HEK293 (cell line): ENCODE results near the gene CHMP1A.

Source experiments
- CTCF ChIA-PET: fragments of 350-600 bp; formaldehyde crosslinking; extraction: SDS; loops from one replicate; lab custom pipeline; 2021; ENCODE audit warnings: antibody characterized with exemption; lab: Yijun Ruan, JAX
- POLR2A ChIA-PET: fragments of 300-600 bp; formaldehyde crosslinking; extraction: SDS; loops from one replicate; lab custom pipeline; 2020; ENCODE audit warnings: antibody characterized with exemption, inconsistent platforms; lab: Yijun Ruan, JAX
- H3K27ac ChIP-seq: fragments of 200-500 bp; sonication (Bioruptor generic); 2 replicates; pipeline ENCODE4 v1.5.1; 2014; ENCODE audit warnings: low read depth, low read length, control low read depth, inconsistent platforms; ENCODE audit errors: extremely low read depth
- H3K36me3 ChIP-seq, 2 experiments: fragments of 200-500 bp in 1 of 2; sonication (Bioruptor generic) in 1 of 2; 1 replicate in 1 of 2; 2 replicates in 1 of 2; pipeline ENCODE4 v1.5.1; 2014 to 2017; ENCODE audit warnings: inconsistent platforms in 2 of 2, low read length in 2 of 2; ENCODE audit not compliant: control insufficient read depth in 2 of 2, insufficient read depth in 1 of 2
- H3K4me1 ChIP-seq: fragments of 200-500 bp; sonication (Bioruptor generic); 2 replicates; pipeline ENCODE4 v1.5.1; 2014; ENCODE audit warnings: mild to moderate bottlenecking, low read length, inconsistent platforms; ENCODE audit not compliant: control insufficient read depth, insufficient read depth
- H3K4me3 ChIP-seq: 2 replicates; pipeline ENCODE4 v1.5.1; 2011; ENCODE audit warnings: low read depth, mild to moderate bottlenecking, control low read depth, low read length, moderate library complexity
- H3K9me3 ChIP-seq: fragments of 200-500 bp; sonication (Bioruptor generic); 2 replicates; pipeline ENCODE4 v1.5.1; 2014; ENCODE audit warnings: low read depth, low read length, inconsistent platforms; ENCODE audit not compliant: control insufficient read depth, insufficient read depth
- ATF2 ChIP-seq: fragments of 450-650 bp; formaldehyde crosslinking; IDR thresholded peaks from 2 replicates; pipeline ENCODE4 v1.5.1; 2016; ENCODE audit warnings: missing biosample characterization, missing genetic modification characterization, low read depth
- GLIS1 ChIP-seq: fragments of 450-650 bp; formaldehyde crosslinking; IDR thresholded peaks from 2 replicates; pipeline ENCODE4 v1.5.1; 2016; ENCODE audit warnings: missing biosample characterization, missing genetic modification characterization
- GLIS2 ChIP-seq: fragments of 450-650 bp; formaldehyde crosslinking; IDR thresholded peaks from 2 replicates; pipeline ENCODE4 v1.5.1; 2016; ENCODE audit warnings: missing biosample characterization, missing genetic modification characterization
- KLF8 ChIP-seq: fragments of 450-650 bp; formaldehyde crosslinking; IDR thresholded peaks from 2 replicates; pipeline ENCODE4 v1.5.1; 2016; ENCODE audit warnings: missing biosample characterization, missing genetic modification characterization
- KLF9 ChIP-seq: fragments of 450-650 bp; formaldehyde crosslinking; IDR thresholded peaks from 2 replicates; pipeline ENCODE4 v1.5.1; 2016; ENCODE audit warnings: missing biosample characterization, missing genetic modification characterization, low read depth
- REPIN1 ChIP-seq: fragments of 450-650 bp; formaldehyde crosslinking; IDR thresholded peaks from 2 replicates; pipeline ENCODE4 v1.5.1; 2017; ENCODE audit warnings: missing biosample characterization, missing genetic modification characterization, low read depth
- TCF7L2 ChIP-seq: IDR thresholded peaks from 2 replicates; pipeline ENCODE4 v1.6.1; 2011; ENCODE audit warnings: low read depth, mild to moderate bottlenecking, inconsistent platforms, low read length, moderate library complexity, borderline replicate concordance
- YY1 ChIP-seq: fragments of 450-650 bp; formaldehyde crosslinking; IDR thresholded peaks from 2 replicates; pipeline ENCODE4 v1.5.1; 2018; ENCODE audit warnings: missing biosample characterization, missing genetic modification characterization
- ZFP3 ChIP-seq: fragments of 450-650 bp; formaldehyde crosslinking; IDR thresholded peaks from 2 replicates; pipeline ENCODE4 v1.5.1; 2016; ENCODE audit warnings: low read depth, missing biosample characterization, missing genetic modification characterization
- ZNF18 ChIP-seq: fragments of 450-650 bp; formaldehyde crosslinking; IDR thresholded peaks from 2 replicates; pipeline ENCODE4 v1.5.1; 2016; ENCODE audit warnings: missing biosample characterization, missing genetic modification characterization
- ZNF19 ChIP-seq: fragments of 450-650 bp; formaldehyde crosslinking; IDR thresholded peaks from 2 replicates; pipeline ENCODE4; 2016; ENCODE audit warnings: missing biosample characterization, missing genetic modification characterization, low read depth
- ZNF221 ChIP-seq: fragments of 450-650 bp; formaldehyde crosslinking; IDR thresholded peaks from 2 replicates; pipeline ENCODE4 v1.5.1; 2017; ENCODE audit warnings: missing biosample characterization, missing genetic modification characterization, borderline replicate concordance
- ZNF302 ChIP-seq: fragments of 450-650 bp; formaldehyde crosslinking; IDR thresholded peaks from 2 replicates; pipeline ENCODE4 v1.5.1; 2016; ENCODE audit warnings: missing biosample characterization, missing genetic modification characterization, low read depth
- ZNF341 ChIP-seq: fragments of 450-650 bp; formaldehyde crosslinking; IDR thresholded peaks from 2 replicates; pipeline ENCODE4; 2016; ENCODE audit warnings: low read depth, missing biosample characterization, missing genetic modification characterization
- ZNF404 ChIP-seq: fragments of 450-650 bp; formaldehyde crosslinking; IDR thresholded peaks from 2 replicates; pipeline ENCODE4 v1.5.1; 2017; ENCODE audit warnings: missing biosample characterization, missing genetic modification characterization
- ZNF416 ChIP-seq: fragments of 450-650 bp; formaldehyde crosslinking; IDR thresholded peaks from 2 replicates; pipeline ENCODE4 v1.5.1; 2016; ENCODE audit warnings: missing biosample characterization, missing genetic modification characterization
- ZNF426 ChIP-seq: fragments of 450-650 bp; formaldehyde crosslinking; IDR thresholded peaks from 2 replicates; pipeline ENCODE4 v1.5.1; 2017; ENCODE audit warnings: missing biosample characterization, missing genetic modification characterization, mild to moderate bottlenecking, inconsistent platforms, moderate library complexity
- ZNF433 ChIP-seq: fragments of 450-650 bp; formaldehyde crosslinking; IDR thresholded peaks from 2 replicates; pipeline ENCODE4 v1.5.1; 2016; ENCODE audit warnings: missing biosample characterization, missing genetic modification characterization, low read depth
- ZNF596 ChIP-seq: fragments of 450-650 bp; IDR thresholded peaks from 2 replicates; pipeline ENCODE4 v1.5.0; 2018; ENCODE audit warnings: missing biosample characterization, mild to moderate bottlenecking, missing genetic modification characterization, moderate library complexity
- ZNF610 ChIP-seq: fragments of 450-650 bp; formaldehyde crosslinking; IDR thresholded peaks from 2 replicates; pipeline ENCODE4 v1.5.1; 2016; ENCODE audit warnings: missing biosample characterization, missing genetic modification characterization, borderline replicate concordance
- ZNF677 ChIP-seq: fragments of 450-650 bp; IDR thresholded peaks from 2 replicates; pipeline ENCODE4 v1.5.0; 2018; ENCODE audit warnings: missing biosample characterization, mild to moderate bottlenecking, missing genetic modification characterization, moderate library complexity
- ZNF791 ChIP-seq: fragments of 450-650 bp; formaldehyde crosslinking; IDR thresholded peaks from 2 replicates; pipeline ENCODE4 v1.5.1; 2016; ENCODE audit warnings: missing biosample characterization, missing genetic modification characterization
- TF ChIP-seq, protein P1 (sequence below): fragments of 450-650 bp; formaldehyde crosslinking; IDR thresholded peaks from 2 replicates; pipeline ENCODE4; 2016; ENCODE audit warnings: missing biosample characterization, missing genetic modification characterization

Gene CHMP1A

GRCh38 chr16:89596957-89597649 lies 60.4 kb downstream of the CHMP1A start:
- ChIA-PET CTCF (no interaction called here), POLR2A (no interaction called here)
- Histone ChIP-seq H3K27ac (no peak overlapping the region), H3K9me3 (no peaks in the 10 kb centered on the region), H3K4me3 (no peak overlapping the region)
- TF ChIP-seq ZNF341 (tag by site-specific recombination) (no peak), TCF7L2 (no peak), GLIS2 (tag by site-specific recombination) (peak; percentile 18; the same call in 1 of the 2 replicates), GLIS1 (tag by site-specific recombination) (0 out of 2 replicates have a peak, but pooled peaks have one; percentile 9), ZNF791 (no peak), ATF2 (tag by site-specific recombination) (no peak), ZNF433 (no peak)
- TF ChIP-seq, all 188 proteins: peak for 2
- Histone ChIP-seq H3K36me3 (no peaks in the 10 kb centered on the region), H3K4me1 (no peaks in the 10 kb centered on the region)

GRCh38 chr16:89596061-89596689 lies 61.3 kb downstream of the CHMP1A start:
- POLR2A ChIA-PET: no interaction called here

More at GRCh38 chr16:89596061-89596689, 61.3 kb downstream of the CHMP1A start:
- Histone ChIP-seq H3K36me3 (no peaks in the 10 kb centered on the region), H3K4me3 (no peak overlapping the region), H3K9me3 (no peaks in the 10 kb centered on the region), H3K27ac (no peak overlapping the region), H3K4me1 (no peaks in the 10 kb centered on the region)
- CTCF ChIA-PET: no interaction called here
- no peak for TF ChIP-seq ZNF18 (tag by site-specific recombination)
- TF ChIP-seq REPIN1 (tag by site-specific recombination): no peak
- no peak for TF ChIP-seq ZNF416 (tag by site-specific recombination)
- TF ChIP-seq, protein P1, sequence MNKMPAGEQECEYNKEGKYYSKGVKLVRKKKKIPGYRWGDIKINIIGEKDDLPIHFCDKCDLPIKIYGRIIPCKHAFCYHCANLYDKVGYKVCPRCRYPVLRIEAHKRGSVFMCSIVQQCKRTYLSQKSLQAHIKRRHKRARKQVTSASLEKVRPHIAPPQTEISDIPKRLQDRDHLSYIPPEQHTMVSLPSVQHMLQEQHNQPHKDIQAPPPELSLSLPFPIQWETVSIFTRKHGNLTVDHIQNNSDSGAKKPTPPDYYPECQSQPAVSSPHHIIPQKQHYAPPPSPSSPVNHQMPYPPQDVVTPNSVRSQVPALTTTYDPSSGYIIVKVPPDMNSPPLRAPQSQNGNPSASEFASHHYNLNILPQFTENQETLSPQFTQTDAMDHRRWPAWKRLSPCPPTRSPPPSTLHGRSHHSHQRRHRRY: no peak
- TF ChIP-seq ZFP3: no peak
- no peak for TF ChIP-seq ZNF596
- no peak for TF ChIP-seq ZNF677 (tag by site-specific recombination)
- TF ChIP-seq ZNF426: no peak
- no peak for TF ChIP-seq ZNF404
- no peak for TF ChIP-seq ZNF302
- no peak for TF ChIP-seq KLF8 (tag by site-specific recombination)
- TF ChIP-seq KLF9 (tag by site-specific recombination): no peak
- TF ChIP-seq YY1: no peak
- no peak for TF ChIP-seq ZNF221 (tag by site-specific recombination)
- TF ChIP-seq ZNF19 (tag by site-specific recombination): no peak
- TF ChIP-seq ZNF610 (tag by site-specific recombination): no peak
